ENCODE results near the gene CASQ2.
A peak's percentile ranks its signal among the peaks of the same experiment; 100 is the strongest.

Gene CASQ2

GRCh38 chr1:115682792-115683191, 85.7 kb downstream of the CASQ2 start:
- H3K36me3 ChIP-seq = peaks cover 21 to 35% (median 26%) of the 10 kb centered on the region in 3 donors
- no peaks in the 10 kb centered on the region for H3K27me3 ChIP-seq
- no peak for TF ChIP-seq CTCF (IDR thresholded peaks at IDR 0.05)
- H3K27ac ChIP-seq = no peak overlapping the region
- no peak overlapping the region for H3K4me3 ChIP-seq
- no peaks in the 10 kb centered on the region for H3K9me3 ChIP-seq
- no peak for DNase-seq
- H3K4me1 ChIP-seq = peaks cover 0 to 23% (median 11%) of the 10 kb centered on the region in 4 donors
- intact Hi-C loops (cut with DNase I; ENCODE audit: low total_unique reads) = no loop called here

- H3K9me3 ChIP-seq = no peaks in the 10 kb centered on the region
- peaks cover 21 to 35% (median 21%) of the 10 kb centered on the region in 3 donors for H3K36me3 ChIP-seq
- DNase-seq = no peak
- peaks cover 0 to 23% (median 15%) of the 10 kb centered on the region in 4 donors for H3K4me1 ChIP-seq
- no peak for TF ChIP-seq CTCF (IDR thresholded peaks at IDR 0.05)
- intact Hi-C loops (cut with DNase I; ENCODE audit: low total_unique reads) = no loop called here
- H3K27me3 ChIP-seq = no peaks in the 10 kb centered on the region
- H3K4me3 ChIP-seq = no peak overlapping the region
- H3K27ac ChIP-seq = peak overlapping the region; percentile 78 to 86
Observed at GRCh38 chr1:115680730-115681111, 87.8 kb downstream of the CASQ2 start.

DNA sequence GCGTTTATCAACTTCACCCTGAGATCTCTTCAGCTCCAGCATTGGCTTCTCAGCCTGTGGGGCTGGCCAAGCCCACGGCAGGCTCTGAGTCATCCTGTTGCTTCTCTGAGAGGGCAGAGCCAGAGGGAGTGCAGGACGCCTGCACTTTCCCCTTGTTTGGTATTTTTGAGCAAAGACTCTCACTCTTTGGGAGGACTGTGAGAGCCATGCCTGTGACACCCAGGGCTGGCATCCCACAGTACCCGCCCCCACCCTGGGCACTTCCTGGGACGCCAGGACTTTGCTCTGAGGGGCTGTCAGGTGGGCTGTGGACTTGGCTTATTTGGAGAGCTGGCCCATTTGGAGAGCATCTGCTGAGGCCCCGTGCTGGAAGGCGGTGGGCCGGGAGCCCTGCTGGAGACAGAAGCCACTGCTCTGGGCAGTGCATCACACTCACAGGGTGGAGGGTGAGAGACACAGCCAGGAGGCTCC, 89.3 kb downstream of the CASQ2 start:
- intact Hi-C loops (cut with DNase I; ENCODE audit: low total_unique reads) = no loop called here

DNA sequence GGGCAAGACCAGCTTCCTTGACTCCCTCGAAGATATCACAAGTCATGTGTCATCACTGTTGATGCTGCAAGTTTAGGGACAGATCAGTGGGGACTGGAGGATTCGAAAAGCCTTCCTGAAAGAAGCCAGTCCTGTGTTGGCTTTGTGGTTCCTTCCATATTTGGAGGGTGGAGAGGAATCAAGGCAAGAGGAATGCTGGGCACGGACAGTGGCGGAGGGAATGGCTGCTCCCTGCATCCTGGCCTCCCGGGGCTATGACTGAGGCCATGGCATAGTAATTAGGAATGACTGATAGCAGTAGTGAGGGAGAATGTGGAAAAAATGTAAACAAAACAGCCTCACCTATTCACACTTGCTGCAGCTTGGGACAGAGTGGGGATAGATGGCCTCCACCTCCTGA, 90.4 kb downstream of the CASQ2 start:
- intact Hi-C loops (cut with DNase I; ENCODE audit: low total_unique reads) = no loop called here
- peak overlapping the region; percentile 78 to 86 for H3K27ac ChIP-seq

More for the DNA sequence above, 89.3 kb downstream of the CASQ2 start:
- H3K4me3 ChIP-seq = peak overlapping the region; percentile 20 to 23
- H3K4me1 ChIP-seq = peaks cover 0 to 23% (median 15%) of the 10 kb centered on the region in 4 donors
- DNase-seq = peak; percentile 73 to 91
- no peaks in the 10 kb centered on the region for H3K9me3 ChIP-seq
- peaks cover 6 to 20% (median 6%) of the 10 kb centered on the region in 3 donors for H3K36me3 ChIP-seq
- peak in 1 of 2 experiments; percentile 26 for TF ChIP-seq CTCF (IDR thresholded peaks at IDR 0.05)
- no peaks in the 10 kb centered on the region for H3K27me3 ChIP-seq
- peak overlapping the region; percentile 78 to 86 for H3K27ac ChIP-seq

GRCh38 chr1:115677565-115677964, 90.9 kb downstream of the CASQ2 start:
- DNase-seq = no peak
- peak overlapping the region in 1 of 2 donors; percentile 86 for H3K27ac ChIP-seq
- peaks cover 0 to 6% (median 0%) of the 10 kb centered on the region in 3 donors for H3K36me3 ChIP-seq
- H3K27me3 ChIP-seq = no peaks in the 10 kb centered on the region
- H3K4me3 ChIP-seq = no peak overlapping the region
- peaks cover 0 to 23% (median 15%) of the 10 kb centered on the region in 4 donors for H3K4me1 ChIP-seq
- no peak for TF ChIP-seq CTCF (IDR thresholded peaks at IDR 0.05)
- H3K9me3 ChIP-seq = no peaks in the 10 kb centered on the region
- intact Hi-C loops (cut with DNase I; ENCODE audit: low total_unique reads) = no loop called here

More for the DNA sequence above, 90.4 kb downstream of the CASQ2 start:
- no peak for TF ChIP-seq CTCF (IDR thresholded peaks at IDR 0.05)
- H3K4me3 ChIP-seq = no peak overlapping the region
- no peaks in the 10 kb centered on the region for H3K27me3 ChIP-seq
- no peak for DNase-seq
- H3K9me3 ChIP-seq = no peaks in the 10 kb centered on the region
- peaks cover 0 to 9% (median under 1%) of the 10 kb centered on the region in 3 donors for H3K36me3 ChIP-seq
- H3K4me1 ChIP-seq = peaks cover 0 to 23% (median 15%) of the 10 kb centered on the region in 4 donors

Data from tibial artery (tissue), 4 donors.